Mesenchymal stem cell (in vitro differentiated cells and primary cell): ENCODE measurements around the gene FTL.

Source experiments
- DNase-seq: peaks from one replicate; pipeline ENCODE4 v3.0.0-alpha.2; 2013
- H2AFZ ChIP-seq: one replicate; pipeline ENCODE4 v1.6.1; 2013; ENCODE audit warnings: low read depth, mild to moderate bottlenecking, control low read depth, inconsistent platforms, low read length, moderate library complexity
- H2AK5ac ChIP-seq: 2 replicates; pipeline ENCODE4 v1.6.1; 2013; ENCODE audit warnings: low read length, moderate library complexity, mild to moderate bottlenecking, inconsistent platforms; ENCODE audit not compliant: severe bottlenecking
- H2BK120ac ChIP-seq: one replicate; pipeline ENCODE4 v1.6.1; 2013; ENCODE audit warnings: low read depth, mild to moderate bottlenecking, inconsistent platforms, low read length, moderate library complexity
- H2BK12ac ChIP-seq, 2 experiments: one replicate each; pipeline ENCODE4 v1.6.1; 2013; ENCODE audit warnings: inconsistent platforms in 2 of 2, low read length in 2 of 2, mild to moderate bottlenecking in 2 of 2, moderate library complexity in 2 of 2, control low read depth in 1 of 2
- H2BK15ac ChIP-seq: one replicate; pipeline ENCODE4 v1.6.1; 2013; ENCODE audit warnings: mild to moderate bottlenecking, low read depth, inconsistent platforms; ENCODE audit not compliant: poor library complexity, severe bottlenecking
- H2BK5ac ChIP-seq: 2 replicates; pipeline ENCODE4 v1.6.1; 2013; ENCODE audit warnings: low read depth, mild to moderate bottlenecking, low read length, control low read depth, inconsistent platforms; ENCODE audit not compliant: poor library complexity, severe bottlenecking
- H3K14ac ChIP-seq, 2 experiments: one replicate each; pipeline ENCODE4 v1.6.1; 2013; ENCODE audit warnings: inconsistent platforms in 2 of 2, low read length in 2 of 2, control low read depth in 1 of 2, mild to moderate bottlenecking in 1 of 2, moderate library complexity in 1 of 2
- H3K18ac ChIP-seq, 2 experiments: one replicate each; pipeline ENCODE4 v1.6.1; 2013; ENCODE audit warnings: inconsistent platforms in 2 of 2, low read length in 2 of 2, control low read depth in 1 of 2, low read depth in 1 of 2, mild to moderate bottlenecking in 1 of 2
- H3K23ac ChIP-seq, 2 experiments: one replicate each; pipeline ENCODE4 v1.6.1; 2013; ENCODE audit warnings: inconsistent platforms in 2 of 2, low read length in 2 of 2, mild to moderate bottlenecking in 2 of 2, moderate library complexity in 2 of 2, control low read depth in 1 of 2
- H3K27ac ChIP-seq: 2 replicates; pipeline ENCODE4 v1.5.1; 2013; ENCODE audit warnings: mild to moderate bottlenecking, moderate library complexity, low read length, control low read depth, inconsistent platforms; ENCODE audit not compliant: poor library complexity, severe bottlenecking
- H3K27me3 ChIP-seq, 2 experiments: 2 replicates each; pipeline versions ENCODE4 v1.6.1 to v1.7.0; 2013; ENCODE audit warnings: low read length in 2 of 2, mild to moderate bottlenecking in 2 of 2, moderate library complexity in 2 of 2, control low read depth in 1 of 2, inconsistent platforms in 1 of 2; ENCODE audit not compliant: control insufficient read depth in 1 of 2, insufficient read depth in 1 of 2
- H3K36me3 ChIP-seq, 2 experiments: 2 replicates each; pipeline versions ENCODE4 v1.6.1 to v1.7.0; 2013; ENCODE audit warnings: low read length in 2 of 2, control low read depth in 1 of 2, inconsistent platforms in 1 of 2, low read depth in 1 of 2, mild to moderate bottlenecking in 1 of 2; ENCODE audit not compliant: insufficient read depth in 2 of 2, control insufficient read depth in 1 of 2
- H3K4ac ChIP-seq, 2 experiments: one replicate each; pipeline ENCODE4 v1.6.1; 2013; ENCODE audit warnings: inconsistent platforms in 2 of 2, low read length in 2 of 2, mild to moderate bottlenecking in 2 of 2, moderate library complexity in 2 of 2, control low read depth in 1 of 2, low read depth in 1 of 2
- H3K4me1 ChIP-seq: 2 replicates; pipeline ENCODE4 v1.6.1; 2013; ENCODE audit warnings: low read depth, low read length, control low read depth; ENCODE audit not compliant: control insufficient read depth, insufficient read depth
- H3K4me2 ChIP-seq: 2 replicates; pipeline ENCODE4 v1.6.1; 2013; ENCODE audit warnings: low read length, mild to moderate bottlenecking, inconsistent platforms; ENCODE audit not compliant: poor library complexity, severe bottlenecking
- H3K4me3 ChIP-seq, 2 experiments: 2 replicates each; pipeline versions ENCODE4 v1.5.1 to v1.7.0; 2013; ENCODE audit warnings: low read length in 2 of 2, mild to moderate bottlenecking in 2 of 2, control low read depth in 1 of 2, low read depth in 1 of 2; ENCODE audit not compliant: insufficient read depth in 1 of 2
- H3K79me1 ChIP-seq: replicated peaks from 2 replicates; pipeline ENCODE4 v1.6.1; 2013; ENCODE audit warnings: mild to moderate bottlenecking, control low read depth, low read length, inconsistent platforms; ENCODE audit not compliant: poor library complexity, severe bottlenecking
- H3K9ac ChIP-seq: 2 replicates; pipeline ENCODE4 v1.7.0; 2013; ENCODE audit warnings: mild to moderate bottlenecking, low read length, moderate library complexity
- H3K9me3 ChIP-seq: 2 replicates; pipeline ENCODE4 v1.7.0; 2013; ENCODE audit warnings: mild to moderate bottlenecking, low read length; ENCODE audit not compliant: control insufficient read depth
- H4K8ac ChIP-seq: one replicate; pipeline ENCODE4 v1.6.1; 2013; ENCODE audit warnings: inconsistent platforms, mild to moderate bottlenecking, low read length, moderate library complexity
- H4K91ac ChIP-seq: one replicate; pipeline ENCODE4 v1.6.1; 2013; ENCODE audit warnings: mild to moderate bottlenecking, low read length, inconsistent platforms
- WGBS: methylation state at CpG from one replicate; pipeline ENCODE4 v1.1.7; 2013; ENCODE audit warnings: mixed read lengths; 5-methylcytosine and 5-hydroxymethylcytosine counted together

Gene FTL

GRCh38 chr19:48999481-49000325, 34.6 kb downstream of the FTL start:
- Histone ChIP-seq H4K91ac (no peak overlapping the region), H3K27ac (no peak overlapping the region), H2BK15ac (no peak overlapping the region), H3K14ac (no peak overlapping the region), H3K4me2 (no peak overlapping the region), H3K36me3 (peaks cover 21 to 23% of the 10 kb centered on the region in 2 experiments), H3K4me3 (no peak overlapping the region), H3K9ac (peak overlapping the region; percentile 26), H3K27me3 (no peaks in the 10 kb centered on the region), H3K79me1 (peaks cover 23% of the 10 kb centered on the region), H2AFZ (no peak overlapping the region), H3K9me3 (no peaks in the 10 kb centered on the region), H3K18ac (peak overlapping the region in 1 of 2 experiments; percentile 46), H2BK120ac (no peak overlapping the region), H2AK5ac (no peak overlapping the region), H3K4ac (no peak overlapping the region), H4K8ac (peak overlapping the region; percentile 58), H3K4me1 (peaks cover 11% of the 10 kb centered on the region), H2BK12ac (peak overlapping the region in 1 of 2 experiments; percentile 45), H3K23ac (no peak overlapping the region), H2BK5ac (no peak overlapping the region)
- peak; percentile 76 for DNase-seq
- 58% methylated on average over 16 of the region's 16 CpGs for WGBS

- Histone ChIP-seq H2BK120ac (no peak overlapping the region), H3K4me1 (no peaks in the 10 kb centered on the region), H2BK15ac (no peak overlapping the region), H3K9me3 (no peaks in the 10 kb centered on the region), H3K18ac (no peak overlapping the region), H4K8ac (no peak overlapping the region), H2BK12ac (no peak overlapping the region), H3K9ac (no peak overlapping the region), H2AFZ (no peak overlapping the region), H3K4ac (no peak overlapping the region), H4K91ac (no peak overlapping the region), H3K14ac (no peak overlapping the region), H3K4me2 (no peak overlapping the region), H3K4me3 (no peak overlapping the region), H2BK5ac (no peak overlapping the region), H3K36me3 (peaks cover 43 to 52% of the 10 kb centered on the region in 2 experiments), H3K27ac (no peak overlapping the region), H3K79me1 (peaks cover 22% of the 10 kb centered on the region), H3K23ac (no peak overlapping the region), H3K27me3 (no peaks in the 10 kb centered on the region), H2AK5ac (no peak overlapping the region)
- 99% methylated on average over 15 of the region's 15 CpGs for WGBS
- no peak for DNase-seq
Measured at GRCh38 chr19:49004133-49004532, 39.0 kb downstream of the FTL start.

- no peak overlapping the region for H4K91ac ChIP-seq
- no peak for DNase-seq
- 94% methylated on average over 6 of the region's 7 CpGs for WGBS
- peaks cover 48 to 59% of the 10 kb centered on the region in 2 experiments for H3K36me3 ChIP-seq
- no peak overlapping the region for H2BK5ac ChIP-seq
- no peak overlapping the region for H3K18ac ChIP-seq
- no peak overlapping the region for H3K23ac ChIP-seq
- H3K4me3 ChIP-seq, result no peak overlapping the region
- no peak overlapping the region for H3K9ac ChIP-seq
- H2BK120ac ChIP-seq, result no peak overlapping the region
- no peaks in the 10 kb centered on the region for H3K9me3 ChIP-seq
- H3K4me2 ChIP-seq, result no peak overlapping the region
- H2BK15ac ChIP-seq, result no peak overlapping the region
- H3K14ac ChIP-seq, result no peak overlapping the region
- H2BK12ac ChIP-seq, result no peak overlapping the region
- H4K8ac ChIP-seq, result no peak overlapping the region
- no peak overlapping the region for H2AFZ ChIP-seq
- no peak overlapping the region for H2AK5ac ChIP-seq
- no peak overlapping the region for H3K4ac ChIP-seq
- no peaks in the 10 kb centered on the region for H3K27me3 ChIP-seq
- no peaks in the 10 kb centered on the region for H3K4me1 ChIP-seq
- peaks cover 17% of the 10 kb centered on the region for H3K79me1 ChIP-seq
- no peak overlapping the region for H3K27ac ChIP-seq
Measured at GRCh38 chr19:49004964-49005614, 40.0 kb downstream of the FTL start.

GRCh38 chr19:49006905-49007304, 41.8 kb downstream of the FTL start:
- WGBS, result 98% methylated on average over 22 of the region's 22 CpGs
- Histone ChIP-seq H3K27me3 (no peaks in the 10 kb centered on the region), H3K4ac (no peak overlapping the region), H3K79me1 (peaks cover 13% of the 10 kb centered on the region), H3K27ac (no peak overlapping the region), H4K8ac (no peak overlapping the region), H3K36me3 (peaks cover 66 to 76% of the 10 kb centered on the region in 2 experiments), H4K91ac (no peak overlapping the region), H3K9ac (no peak overlapping the region), H3K9me3 (no peaks in the 10 kb centered on the region), H3K14ac (no peak overlapping the region), H3K4me1 (no peaks in the 10 kb centered on the region), H3K4me2 (no peak overlapping the region), H2BK12ac (no peak overlapping the region), H3K4me3 (no peak overlapping the region), H2AFZ (no peak overlapping the region), H2BK5ac (no peak overlapping the region), H3K18ac (no peak overlapping the region), H2BK15ac (no peak overlapping the region), H2AK5ac (no peak overlapping the region), H3K23ac (no peak overlapping the region), H2BK120ac (no peak overlapping the region)
- DNase-seq, result no peak
